ENCODE measurements around the gene AMPD2.
A peak's percentile ranks its signal among the peaks of the same experiment; 100 is the strongest.

Gene AMPD2

DNA sequence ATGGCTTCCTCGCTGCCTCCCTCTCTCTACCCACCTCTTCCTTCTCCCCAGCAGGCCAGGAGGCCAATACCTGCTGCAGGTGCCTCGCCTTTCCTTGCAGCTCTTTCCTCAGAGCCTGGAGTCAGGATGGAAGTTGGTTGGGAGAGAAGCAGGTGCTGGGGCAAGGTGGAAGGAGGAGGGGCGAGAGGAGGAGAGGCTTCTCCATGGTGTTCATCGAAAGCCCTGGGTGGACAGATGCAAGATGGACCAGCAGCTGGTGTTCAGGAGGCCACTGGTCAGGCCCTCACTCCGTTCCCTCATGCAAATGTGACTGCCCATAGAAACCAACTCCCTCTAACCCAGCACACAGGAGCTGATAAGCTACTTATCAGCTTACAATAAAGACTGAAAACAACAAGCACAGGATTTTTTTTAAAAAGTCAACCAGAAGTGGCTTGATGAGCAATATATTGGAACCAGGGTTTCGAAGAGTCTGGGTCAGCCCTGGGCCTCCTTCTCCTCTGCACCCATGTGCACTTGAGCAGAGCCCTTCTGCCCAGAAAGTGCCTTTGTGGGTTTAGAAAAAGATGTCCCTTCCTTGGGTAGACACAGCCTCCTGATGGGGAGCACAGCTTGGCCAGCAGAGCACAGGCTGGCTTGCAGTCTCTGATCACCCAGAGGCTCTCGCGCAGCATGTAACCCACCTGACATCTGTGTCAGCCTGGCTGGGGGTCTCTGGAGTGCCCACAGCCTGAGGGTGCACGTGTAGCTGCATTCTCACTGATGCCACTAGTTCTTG lies 19.6 kb downstream of the AMPD2 start:
- H3K27me3 ChIP-seq (replicated peaks), result no peaks in the 10 kb centered on the region
- no peaks in the 10 kb centered on the region for H3K36me3 ChIP-seq (replicated peaks)
- no peak overlapping the region for H3K27ac ChIP-seq
- TF ChIP-seq, protein P1, sequence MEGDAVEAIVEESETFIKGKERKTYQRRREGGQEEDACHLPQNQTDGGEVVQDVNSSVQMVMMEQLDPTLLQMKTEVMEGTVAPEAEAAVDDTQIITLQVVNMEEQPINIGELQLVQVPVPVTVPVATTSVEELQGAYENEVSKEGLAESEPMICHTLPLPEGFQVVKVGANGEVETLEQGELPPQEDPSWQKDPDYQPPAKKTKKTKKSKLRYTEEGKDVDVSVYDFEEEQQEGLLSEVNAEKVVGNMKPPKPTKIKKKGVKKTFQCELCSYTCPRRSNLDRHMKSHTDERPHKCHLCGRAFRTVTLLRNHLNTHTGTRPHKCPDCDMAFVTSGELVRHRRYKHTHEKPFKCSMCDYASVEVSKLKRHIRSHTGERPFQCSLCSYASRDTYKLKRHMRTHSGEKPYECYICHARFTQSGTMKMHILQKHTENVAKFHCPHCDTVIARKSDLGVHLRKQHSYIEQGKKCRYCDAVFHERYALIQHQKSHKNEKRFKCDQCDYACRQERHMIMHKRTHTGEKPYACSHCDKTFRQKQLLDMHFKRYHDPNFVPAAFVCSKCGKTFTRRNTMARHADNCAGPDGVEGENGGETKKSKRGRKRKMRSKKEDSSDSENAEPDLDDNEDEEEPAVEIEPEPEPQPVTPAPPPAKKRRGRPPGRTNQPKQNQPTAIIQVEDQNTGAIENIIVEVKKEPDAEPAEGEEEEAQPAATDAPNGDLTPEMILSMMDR (IDR thresholded peaks at IDR 0.05; ENCODE audit: low read depth, low read length, missing control alignments), result no peak
- DNase-seq, result no peak
- no peak overlapping the region for H3K4me3 ChIP-seq (ENCODE audit: low read depth, low read length)
- in situ Hi-C loops (cut with HindIII; ENCODE audit: low pct_ligation_motif_present, low sequenced_read_pairs), result no loop called here

DNA sequence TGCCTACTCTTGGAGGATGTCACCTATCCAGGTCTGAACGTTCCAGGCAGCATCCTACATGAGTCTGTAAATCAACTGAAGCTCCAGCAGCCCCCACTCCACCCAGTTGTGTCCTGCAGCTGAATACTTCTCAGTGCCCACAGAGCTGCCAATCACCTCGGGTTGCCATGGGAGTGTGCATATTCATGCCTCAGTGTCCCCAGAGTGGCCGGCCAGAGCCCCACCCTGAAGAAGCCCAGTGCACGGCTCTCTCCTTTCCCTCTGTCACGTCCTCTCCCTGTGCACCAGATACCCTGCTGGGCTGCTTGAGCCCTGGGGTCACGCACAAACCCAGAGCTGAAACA lies 20.2 kb downstream of the AMPD2 start:
- Histone ChIP-seq H3K36me3 (replicated peaks) (no peaks in the 10 kb centered on the region), H3K27ac (no peak overlapping the region), H3K27me3 (replicated peaks) (no peaks in the 10 kb centered on the region), H3K4me3 (ENCODE audit: low read depth, low read length) (no peak overlapping the region)
- DNase-seq, result no peak
- TF ChIP-seq, protein P1 (IDR thresholded peaks at IDR 0.05; ENCODE audit: low read depth, low read length, missing control alignments), result no peak
- in situ Hi-C loops (cut with HindIII; ENCODE audit: low pct_ligation_motif_present, low sequenced_read_pairs), result no loop called here

DNA sequence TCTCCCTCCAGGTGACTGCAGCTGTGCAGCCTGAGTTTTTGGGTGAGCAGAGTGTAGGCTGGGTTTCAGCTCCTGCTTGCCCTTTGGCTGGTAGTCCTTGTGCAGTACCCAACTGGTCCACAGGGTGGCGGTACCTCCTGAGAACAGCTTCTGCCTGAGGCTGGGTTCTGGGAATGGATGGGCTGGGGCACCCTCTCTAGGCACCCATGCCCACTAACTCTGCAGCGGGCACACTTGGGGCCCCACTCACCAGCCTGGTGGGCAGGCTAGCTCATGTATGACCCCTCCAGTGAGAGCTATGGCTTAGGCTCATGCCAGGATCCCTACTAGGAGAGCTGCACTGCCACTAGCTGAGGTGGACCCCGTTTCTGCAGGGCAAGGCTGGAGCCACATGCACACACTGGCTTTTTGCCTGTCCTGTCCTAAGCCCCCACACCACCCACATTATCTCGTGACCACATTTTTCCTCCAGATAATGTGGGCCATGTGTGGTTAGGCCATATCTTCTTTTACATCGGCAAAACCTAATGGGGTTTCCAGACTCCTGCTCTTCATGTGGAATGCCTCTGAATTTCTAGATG lies 20.7 kb downstream of the AMPD2 start:
- Histone ChIP-seq H3K36me3 (replicated peaks) (no peaks in the 10 kb centered on the region), H3K27ac (no peak overlapping the region), H3K27me3 (replicated peaks) (no peaks in the 10 kb centered on the region), H3K4me3 (ENCODE audit: low read depth, low read length) (no peak overlapping the region)
- in situ Hi-C loops (cut with HindIII; ENCODE audit: low pct_ligation_motif_present, low sequenced_read_pairs), result no loop called here
- DNase-seq, result peak; percentile 74
- TF ChIP-seq, protein P1 (IDR thresholded peaks at IDR 0.05; ENCODE audit: low read depth, low read length, missing control alignments), result peak; percentile 95

DNA sequence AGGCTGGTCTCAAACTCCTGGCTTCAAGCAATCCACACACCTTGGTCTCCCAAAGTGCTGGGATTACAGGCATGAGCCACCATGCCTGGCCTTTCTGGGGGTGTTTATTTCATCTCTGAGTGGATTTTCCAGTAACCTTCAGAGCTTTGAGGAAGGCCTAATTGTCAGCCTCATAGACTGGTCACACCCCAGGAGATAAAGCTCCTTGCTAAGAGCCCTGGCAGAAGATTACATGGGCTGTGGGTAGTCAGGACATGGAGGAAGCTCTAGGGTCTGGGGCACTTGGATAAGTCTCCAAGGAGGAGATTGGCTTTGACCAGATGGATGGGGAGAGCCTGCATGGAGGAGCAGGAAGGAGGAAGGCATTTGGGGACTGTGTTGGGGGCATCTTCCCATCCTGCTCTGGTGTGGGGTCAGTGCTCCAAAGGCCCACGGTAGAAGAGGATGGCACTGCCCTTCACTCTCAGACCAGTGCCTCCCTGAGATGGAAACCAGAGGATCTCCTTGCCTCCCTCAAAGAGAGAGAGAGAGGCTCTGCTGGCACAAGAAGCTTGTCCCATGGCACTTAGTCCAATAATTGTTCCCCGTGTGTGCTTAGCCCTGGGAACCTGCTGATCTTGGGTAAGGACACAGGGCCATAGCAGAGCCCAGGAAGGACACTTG lies 21.6 kb downstream of the AMPD2 start:
- Histone ChIP-seq H3K27me3 (replicated peaks) (no peaks in the 10 kb centered on the region), H3K36me3 (replicated peaks) (no peaks in the 10 kb centered on the region), H3K27ac (no peak overlapping the region), H3K4me3 (ENCODE audit: low read depth, low read length) (no peak overlapping the region)
- no peak for DNase-seq
- TF ChIP-seq, protein P1 (IDR thresholded peaks at IDR 0.05; ENCODE audit: low read depth, low read length, missing control alignments), result no peak
- in situ Hi-C loops (cut with HindIII; ENCODE audit: low pct_ligation_motif_present, low sequenced_read_pairs), result no loop called here

DNA sequence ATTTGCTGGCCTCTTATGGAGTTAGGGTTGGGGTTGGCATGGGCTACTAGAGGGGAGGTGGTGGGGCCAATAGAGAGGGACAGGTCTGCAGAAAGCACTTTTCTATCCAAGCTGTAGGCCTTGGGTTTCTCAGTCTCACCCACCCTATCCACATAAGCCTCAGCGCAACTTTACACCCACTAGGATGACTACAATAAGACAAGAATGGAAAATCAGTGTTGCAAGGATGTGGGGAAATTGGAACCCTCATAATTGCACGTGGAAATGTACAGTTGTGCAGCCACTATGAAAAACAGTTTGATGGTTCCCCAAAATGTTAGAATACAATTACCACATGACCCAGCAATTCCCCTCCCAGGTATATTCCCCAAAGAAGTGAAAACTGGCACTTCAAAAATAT lies 22.2 kb downstream of the AMPD2 start:
- no peak for DNase-seq
- in situ Hi-C loops (cut with HindIII; ENCODE audit: low pct_ligation_motif_present, low sequenced_read_pairs), result no loop called here
- TF ChIP-seq, protein P1 (IDR thresholded peaks at IDR 0.05; ENCODE audit: low read depth, low read length, missing control alignments), result no peak
- Histone ChIP-seq H3K27ac (no peak overlapping the region), H3K36me3 (replicated peaks) (no peaks in the 10 kb centered on the region), H3K4me3 (ENCODE audit: low read depth, low read length) (no peak overlapping the region), H3K27me3 (replicated peaks) (no peaks in the 10 kb centered on the region)
